ENCODE data around the gene TDO2. TPM values are rescaled to one million over a fixed set of nuclear protein-coding genes. Genes with fewer than 3 reads are reported as not detected.

Gene TDO2
- total and polyA plus RNA-seq, 4 donors, result 0.15 to 0.79 (median 0.50) TPM

GRCh38 chr4:155948541-155948940, 45.0 kb downstream of the TDO2 start:
- H3K4me3 ChIP-seq (ENCODE audit: low read depth, low read length), result no peak overlapping the region
- no peak for DNase-seq (ENCODE audit: low read depth in 4 of 6, low spot score in 6 of 6)
- no peaks in the 10 kb centered on the region for H3K36me3 ChIP-seq (ENCODE audit: control insufficient read depth, insufficient read depth, low read length)
- no CpG with 5 or more reads among the region's 1 CpG for WGBS (ENCODE audit: insufficient coverage)
- no peaks in the 10 kb centered on the region for H3K9me3 ChIP-seq (ENCODE audit: control insufficient read depth, insufficient read depth, low read length)
- H3K4me1 ChIP-seq (ENCODE audit: control insufficient read depth, insufficient read depth, low read length), result no peaks in the 10 kb centered on the region
- no peak overlapping the region for H3K27ac ChIP-seq (ENCODE audit: low read depth, low read length)
- no peaks in the 10 kb centered on the region for H3K27me3 ChIP-seq (ENCODE audit: control insufficient read depth, insufficient read depth, low read length)

- Histone ChIP-seq H3K4me3 (ENCODE audit: low read depth, low read length) (no peak overlapping the region), H3K27me3 (ENCODE audit: control insufficient read depth, insufficient read depth, low read length) (no peaks in the 10 kb centered on the region), H3K27ac (ENCODE audit: low read depth, low read length) (no peak overlapping the region), H3K4me1 (ENCODE audit: control insufficient read depth, insufficient read depth, low read length) (peaks cover 6% of the 10 kb centered on the region), H3K36me3 (ENCODE audit: control insufficient read depth, insufficient read depth, low read length) (no peaks in the 10 kb centered on the region), H3K9me3 (ENCODE audit: control insufficient read depth, insufficient read depth, low read length) (no peaks in the 10 kb centered on the region)
- WGBS (ENCODE audit: insufficient coverage), result 55% methylated on average over 3 of the region's 6 CpGs
- DNase-seq (ENCODE audit: low read depth in 4 of 6, low spot score in 6 of 6), result no peak
Measured at GRCh38 chr4:155950461-155950860, 47.0 kb downstream of the TDO2 start.

GRCh38 chr4:155952501-155952901, 49.0 kb downstream of the TDO2 start:
- H3K27me3 ChIP-seq (ENCODE audit: control insufficient read depth, insufficient read depth, low read length), result no peaks in the 10 kb centered on the region
- peak overlapping the region; percentile 99 for H3K27ac ChIP-seq (ENCODE audit: low read depth, low read length)
- no peak for DNase-seq (ENCODE audit: low read depth in 4 of 6, low spot score in 6 of 6)
- no peaks in the 10 kb centered on the region for H3K9me3 ChIP-seq (ENCODE audit: control insufficient read depth, insufficient read depth, low read length)
- 79% methylated on average over 2 of the region's 6 CpGs for WGBS (ENCODE audit: insufficient coverage)
- H3K4me3 ChIP-seq (ENCODE audit: low read depth, low read length), result peak overlapping the region; percentile 87
- peaks cover 6% of the 10 kb centered on the region for H3K4me1 ChIP-seq (ENCODE audit: control insufficient read depth, insufficient read depth, low read length)
- no peaks in the 10 kb centered on the region for H3K36me3 ChIP-seq (ENCODE audit: control insufficient read depth, insufficient read depth, low read length)

- H3K27ac ChIP-seq (ENCODE audit: low read depth, low read length), result peak within 1 kb of the TSS; percentile 99
- peak within 1 kb of the TSS; percentile 87 for H3K4me3 ChIP-seq (ENCODE audit: low read depth, low read length)
- no peaks in the 10 kb centered on the region for H3K36me3 ChIP-seq (ENCODE audit: control insufficient read depth, insufficient read depth, low read length)
- no peaks in the 10 kb centered on the region for H3K27me3 ChIP-seq (ENCODE audit: control insufficient read depth, insufficient read depth, low read length)
- peak; percentile 77 to 97 (median 86) for DNase-seq (ENCODE audit: low read depth in 4 of 6, low spot score in 6 of 6)
- H3K4me1 ChIP-seq (ENCODE audit: control insufficient read depth, insufficient read depth, low read length), result peaks cover 6% of the 10 kb centered on the region
- H3K9me3 ChIP-seq (ENCODE audit: control insufficient read depth, insufficient read depth, low read length), result no peaks in the 10 kb centered on the region
- under 1% methylated on average over 48 of the region's 58 CpGs for WGBS (ENCODE audit: insufficient coverage)
Measured at GRCh38 chr4:155953151-155954117, 49.9 kb downstream of the TDO2 start, which contains the start of gene CTSO. CTSO (minus strand) TSS chr4:155953866; CDS start chr4:155953847, 19 bp downstream.

- DNase-seq (ENCODE audit: low read depth in 4 of 6, low spot score in 6 of 6), result no peak
- Histone ChIP-seq H3K9me3 (ENCODE audit: control insufficient read depth, insufficient read depth, low read length) (no peaks in the 10 kb centered on the region), H3K36me3 (ENCODE audit: control insufficient read depth, insufficient read depth, low read length) (no peaks in the 10 kb centered on the region), H3K4me3 (ENCODE audit: low read depth, low read length) (peak overlapping the region; percentile 87), H3K27me3 (ENCODE audit: control insufficient read depth, insufficient read depth, low read length) (no peaks in the 10 kb centered on the region), H3K27ac (ENCODE audit: low read depth, low read length) (peak overlapping the region; percentile 99), H3K4me1 (ENCODE audit: control insufficient read depth, insufficient read depth, low read length) (peaks cover 6% of the 10 kb centered on the region)
- WGBS (ENCODE audit: insufficient coverage), result 92% methylated on average over 5 of the region's 11 CpGs
Measured at GRCh38 chr4:155954118-155954685, 50.7 kb downstream of the TDO2 start.

- no CpG with 5 or more reads among the region's 4 CpGs for WGBS (ENCODE audit: insufficient coverage)
- Histone ChIP-seq H3K27ac (ENCODE audit: low read depth, low read length) (no peak overlapping the region), H3K36me3 (ENCODE audit: control insufficient read depth, insufficient read depth, low read length) (no peaks in the 10 kb centered on the region), H3K27me3 (ENCODE audit: control insufficient read depth, insufficient read depth, low read length) (no peaks in the 10 kb centered on the region), H3K4me3 (ENCODE audit: low read depth, low read length) (no peak overlapping the region), H3K9me3 (ENCODE audit: control insufficient read depth, insufficient read depth, low read length) (no peaks in the 10 kb centered on the region), H3K4me1 (ENCODE audit: control insufficient read depth, insufficient read depth, low read length) (peaks cover 6% of the 10 kb centered on the region)
- DNase-seq (ENCODE audit: low read depth in 4 of 6, low spot score in 6 of 6), result no peak
Measured at GRCh38 chr4:155954939-155955338, 51.4 kb downstream of the TDO2 start.

GRCh38 chr4:155956461-155956860, 53.0 kb downstream of the TDO2 start:
- H3K36me3 ChIP-seq (ENCODE audit: control insufficient read depth, insufficient read depth, low read length), result no peaks in the 10 kb centered on the region
- H3K27ac ChIP-seq (ENCODE audit: low read depth, low read length), result no peak overlapping the region
- no peak for DNase-seq (ENCODE audit: low read depth in 4 of 6, low spot score in 6 of 6)
- 100% methylated on average over 1 of the region's 2 CpGs for WGBS (ENCODE audit: insufficient coverage)
- no peak overlapping the region for H3K4me3 ChIP-seq (ENCODE audit: low read depth, low read length)
- peaks cover 6% of the 10 kb centered on the region for H3K4me1 ChIP-seq (ENCODE audit: control insufficient read depth, insufficient read depth, low read length)
- H3K9me3 ChIP-seq (ENCODE audit: control insufficient read depth, insufficient read depth, low read length), result no peaks in the 10 kb centered on the region
- no peaks in the 10 kb centered on the region for H3K27me3 ChIP-seq (ENCODE audit: control insufficient read depth, insufficient read depth, low read length)

GRCh38 chr4:155959417-155959816, 55.9 kb downstream of the TDO2 start:
- Histone ChIP-seq H3K27me3 (ENCODE audit: control insufficient read depth, insufficient read depth, low read length) (no peaks in the 10 kb centered on the region), H3K9me3 (ENCODE audit: control insufficient read depth, insufficient read depth, low read length) (no peaks in the 10 kb centered on the region), H3K4me1 (ENCODE audit: control insufficient read depth, insufficient read depth, low read length) (no peaks in the 10 kb centered on the region), H3K4me3 (ENCODE audit: low read depth, low read length) (no peak overlapping the region), H3K36me3 (ENCODE audit: control insufficient read depth, insufficient read depth, low read length) (no peaks in the 10 kb centered on the region), H3K27ac (ENCODE audit: low read depth, low read length) (no peak overlapping the region)
- DNase-seq (ENCODE audit: low read depth in 4 of 6, low spot score in 6 of 6), result no peak
- WGBS (ENCODE audit: insufficient coverage), result 79% methylated on average over 2 of the region's 4 CpGs

GRCh38 chr4:155960522-155960921, 57.0 kb downstream of the TDO2 start:
- DNase-seq (ENCODE audit: low read depth in 4 of 6, low spot score in 6 of 6), result peak in 2 of 6 donors; percentile 12 to 43
- H3K27me3 ChIP-seq (ENCODE audit: control insufficient read depth, insufficient read depth, low read length), result no peaks in the 10 kb centered on the region
- H3K9me3 ChIP-seq (ENCODE audit: control insufficient read depth, insufficient read depth, low read length), result no peaks in the 10 kb centered on the region
- no peak overlapping the region for H3K4me3 ChIP-seq (ENCODE audit: low read depth, low read length)
- 71% methylated on average over 3 of the region's 5 CpGs for WGBS (ENCODE audit: insufficient coverage)
- H3K36me3 ChIP-seq (ENCODE audit: control insufficient read depth, insufficient read depth, low read length), result no peaks in the 10 kb centered on the region
- no peak overlapping the region for H3K27ac ChIP-seq (ENCODE audit: low read depth, low read length)
- no peaks in the 10 kb centered on the region for H3K4me1 ChIP-seq (ENCODE audit: control insufficient read depth, insufficient read depth, low read length)

Measured in spinal cord (tissue), 10 donors.